GM19438 (cell line): Measurements from ENCODE around the gene BBIP1.
A peak's percentile ranks its signal among the peaks of the same experiment; 100 is the strongest.

Experiments used
- ATAC-seq: cut with Tn5 transposase; IDR thresholded peaks from one replicate; pipeline ENCODE4 v1.9.1; 2021; ENCODE audit warnings: low read depth; ENCODE audit not compliant: unreplicated experiment

BBIP1 gene

GRCh38 chr10:110865186-110865808 lies 53.7 kb downstream of the BBIP1 start:
- ATAC-seq = no peak

GRCh38 chr10:110864662-110865140 lies 54.3 kb downstream of the BBIP1 start:
- ATAC-seq = peak; percentile 55

DNA sequence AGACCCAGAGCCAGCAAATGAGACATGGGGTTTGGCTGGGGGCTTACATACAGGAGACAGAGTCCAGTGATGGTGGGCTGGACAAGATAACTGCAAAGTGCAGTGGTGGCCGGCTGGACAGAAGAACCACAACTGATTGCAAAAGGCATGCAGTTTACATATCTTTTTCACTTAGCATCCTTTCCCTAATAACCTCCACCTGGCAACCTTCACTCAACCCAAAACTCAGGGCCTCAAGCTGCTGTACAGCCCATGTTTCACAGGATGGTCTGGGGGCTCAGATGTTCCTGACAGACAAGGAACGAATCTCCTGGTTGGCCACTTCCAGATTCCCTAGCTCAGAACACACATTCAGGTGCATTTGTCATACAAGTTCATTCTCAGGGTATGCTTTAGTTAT lies 55.0 kb downstream of the BBIP1 start:
- ATAC-seq = no peak

DNA sequence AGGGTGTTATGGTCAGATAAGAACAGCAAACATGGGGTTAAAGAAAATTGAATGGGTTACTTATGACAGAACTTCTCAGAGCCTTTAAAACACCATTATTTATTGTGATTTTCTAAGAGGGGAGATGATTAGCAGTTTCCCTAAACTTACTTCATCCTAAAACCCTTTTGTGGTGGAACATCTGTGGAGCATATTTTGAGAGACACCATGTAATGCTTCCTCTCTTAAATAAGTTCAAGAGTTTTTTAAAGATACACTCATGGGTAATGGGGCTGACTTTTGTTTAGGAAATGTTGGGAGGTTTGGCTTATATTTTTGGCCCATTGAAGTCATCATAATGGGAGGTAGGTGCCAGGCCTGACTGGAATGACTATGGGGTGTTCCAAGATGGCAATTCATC lies 55.6 kb downstream of the BBIP1 start:
- no peak for ATAC-seq

- ATAC-seq = no peak
Measured at GRCh38 chr10:110862961-110863360, 56.0 kb downstream of the BBIP1 start.

DNA sequence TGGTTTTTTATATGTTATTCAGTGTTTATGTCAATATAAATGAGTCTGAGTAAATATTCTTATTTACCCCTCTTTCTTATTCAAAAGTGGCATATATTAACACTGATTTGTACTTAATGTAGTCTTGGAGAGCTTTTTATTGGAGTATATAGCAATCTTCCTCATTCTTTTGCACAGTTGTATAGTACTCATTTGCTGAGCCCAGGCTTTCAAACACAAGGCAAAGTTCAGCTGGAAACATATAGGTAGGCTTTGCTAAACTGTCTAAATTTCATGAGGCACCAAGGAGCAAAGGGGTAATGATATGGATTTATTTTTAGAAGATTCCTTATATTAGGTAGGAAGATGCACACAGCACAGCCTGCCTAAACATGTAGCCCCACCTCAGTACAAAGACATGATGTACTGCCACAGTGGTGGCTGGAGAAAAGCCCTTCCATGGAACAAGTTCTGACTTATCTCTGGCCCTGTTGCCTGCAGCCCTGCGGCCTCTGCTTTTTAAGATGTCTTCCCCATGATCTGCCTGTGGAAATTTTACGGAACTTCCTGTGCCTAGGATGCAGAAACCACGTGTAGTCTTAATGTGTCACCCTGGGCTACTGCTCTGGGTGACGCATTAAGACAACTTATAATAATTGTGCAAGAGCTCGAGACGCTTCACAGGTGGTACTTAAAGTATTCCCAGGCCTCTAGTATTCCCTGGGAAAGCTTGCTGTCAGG lies 56.9 kb downstream of the BBIP1 start:
- no peak for ATAC-seq

GRCh38 chr10:110861476-110861875 lies 57.5 kb downstream of the BBIP1 start:
- ATAC-seq = no peak

- peak; percentile 44 for ATAC-seq
Measured at GRCh38 chr10:110860576-110861241, 58.3 kb downstream of the BBIP1 start.

DNA sequence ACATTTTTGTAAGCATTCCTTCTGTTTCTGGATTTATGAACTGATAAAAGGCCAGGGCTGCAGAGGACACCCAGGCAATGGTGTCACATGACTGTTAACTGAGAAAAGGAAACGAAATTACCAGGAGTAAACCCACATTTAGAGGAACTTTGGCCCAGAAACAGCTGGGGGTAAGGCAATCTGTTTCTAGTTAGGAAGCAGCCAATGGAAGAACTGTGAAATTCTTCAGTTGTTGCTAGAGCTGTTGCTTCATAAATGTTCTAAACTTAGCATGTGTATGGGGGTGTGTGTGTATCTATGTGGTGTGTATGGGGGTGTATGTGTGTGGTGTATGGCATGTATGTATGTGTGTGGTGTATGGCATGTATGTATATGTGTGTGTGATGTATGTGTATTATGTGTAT lies 59.0 kb downstream of the BBIP1 start:
- ATAC-seq = no peak

- no peak for ATAC-seq
Measured at GRCh38 chr10:110859206-110859972, 59.6 kb downstream of the BBIP1 start.

DNA sequence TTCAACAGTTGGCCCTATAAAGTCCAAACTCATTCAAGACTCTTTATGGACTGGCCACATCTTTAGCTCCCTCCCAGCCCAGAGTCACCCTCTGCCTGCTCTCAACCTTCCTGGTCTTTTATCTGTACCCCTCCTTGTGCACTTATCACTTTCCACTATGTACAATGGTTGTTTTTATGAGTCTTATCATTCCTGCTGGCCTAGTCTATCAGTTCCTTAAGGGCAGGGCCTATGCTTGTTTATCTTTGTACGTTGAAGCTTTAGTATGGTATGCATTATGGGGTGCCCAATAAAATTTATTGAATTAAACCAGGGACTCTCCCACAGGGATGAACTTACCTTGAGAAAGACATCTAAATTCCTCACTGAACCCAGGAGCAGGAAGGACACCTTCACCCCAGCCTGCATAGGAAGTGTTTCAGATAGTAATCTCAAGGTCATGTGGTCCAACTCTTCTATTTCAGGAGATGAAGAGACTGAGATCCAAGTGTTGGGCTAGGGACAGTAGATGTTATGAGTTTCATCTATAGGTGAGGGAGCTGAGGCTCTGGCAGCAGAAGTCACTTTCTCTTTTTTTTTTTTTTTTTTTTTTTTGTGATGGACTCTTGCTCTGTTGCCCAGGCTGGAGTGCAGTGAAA lies 60.6 kb downstream of the BBIP1 start:
- no peak for ATAC-seq

GRCh38 chr10:110857265-110858171 lies 61.5 kb downstream of the BBIP1 start:
- ATAC-seq = peak; percentile 38

DNA sequence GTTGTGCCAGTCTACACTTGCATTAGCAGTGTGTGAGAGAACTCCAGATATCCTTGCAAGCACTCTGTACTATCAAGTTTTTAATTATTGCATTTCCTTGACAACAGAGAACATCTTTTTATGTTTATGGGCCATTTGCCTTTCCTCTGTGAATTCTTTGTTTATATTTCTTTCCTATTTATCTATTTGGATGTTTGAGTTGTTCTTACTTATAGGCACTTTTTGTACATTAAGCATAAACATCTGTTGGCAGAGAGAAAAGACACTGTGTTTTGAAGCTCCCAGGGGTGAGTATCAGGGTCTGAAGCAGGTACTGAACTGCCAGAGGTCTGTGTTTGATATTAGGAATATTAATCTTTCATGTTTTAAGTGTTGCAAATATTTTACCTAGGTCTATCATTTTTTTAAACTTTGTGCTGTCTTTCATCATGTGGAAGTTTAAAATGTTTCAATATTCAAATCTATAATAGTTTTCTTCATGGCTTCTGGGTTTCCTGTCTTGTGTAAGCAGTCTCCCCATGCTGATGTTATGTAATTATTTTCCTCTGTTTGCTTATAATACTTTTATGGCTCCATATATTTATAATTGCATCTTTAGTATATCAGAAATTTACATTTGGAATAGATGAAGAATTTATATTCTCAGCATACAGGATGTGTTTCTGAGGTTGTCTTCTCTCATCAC lies 64.9 kb downstream of the BBIP1 start:
- no peak for ATAC-seq

GRCh38 chr10:110852947-110853346 lies 66.0 kb downstream of the BBIP1 start:
- ATAC-seq = no peak

GRCh38 chr10:110852255-110852896 lies 66.6 kb downstream of the BBIP1 start:
- no peak for ATAC-seq

- ATAC-seq = no peak
Measured at GRCh38 chr10:110851020-110851612, 67.9 kb downstream of the BBIP1 start.

GRCh38 chr10:110850099-110850498 lies 68.9 kb downstream of the BBIP1 start:
- no peak for ATAC-seq
